Measurements from ENCODE around the gene FSTL4. TPM values are rescaled to one million over a fixed set of nuclear protein-coding genes. Genes with fewer than 3 reads are reported as not detected.

Gene FSTL4
- polyA plus RNA-seq, 1 of the 3 experiments (the other 2 are of a cell fraction), result not detected

- TF ChIP-seq CTCF (IDR thresholded peaks at IDR 0.05), result no peak
- no peak for TF ChIP-seq RFX5 (IDR thresholded peaks at IDR 0.05; ENCODE audit: low read length)
- no peak for TF ChIP-seq TAF1 (IDR thresholded peaks at IDR 0.05; ENCODE audit: borderline replicate concordance, low read depth, low read length)
These were observed 172.5 kb downstream of the FSTL4 start (continued) for GRCh38 chr5:133439859-133440258.

GRCh38 chr5:133438487-133438886, 173.9 kb downstream of the FSTL4 start:
- no peaks in the 10 kb centered on the region for H3K36me3 ChIP-seq (replicated peaks in 1 of 2; ENCODE audit: control insufficient read depth in 1 of 2, insufficient read depth in 2 of 2, low read length in 1 of 2)
- CTCF ChIA-PET, result interaction anchor here (0.8 to 3.1 kb wide), 2 partner anchors 14 to 430 kb away, joined by 3 to 21 read pairs; no protein-coding TSS in a partner anchor

More at GRCh38 chr5:133438487-133438886, 173.9 kb downstream of the FSTL4 start:
- Histone ChIP-seq H2AFZ (ENCODE audit: low read depth) (no peak overlapping the region), H3F3A (replicated peaks; ENCODE audit: insufficient read depth) (no peaks in the 10 kb centered on the region), H3K4me1 (ENCODE audit: control insufficient read depth in 1 of 2, insufficient read depth in 2 of 2, low read depth in 1 of 2, low read length in 1 of 2) (no peaks in the 10 kb centered on the region), H3K27ac (ENCODE audit: low read depth in 2 of 2, low read length in 1 of 2) (no peak overlapping the region), H3K9me3 (no peaks in the 10 kb centered on the region), H3K9me2 (no peaks in the 10 kb centered on the region), H3K4me3 (ENCODE audit: low read depth in 2 of 2, low read length in 1 of 2) (no peak overlapping the region), H3K4me2 (no peak overlapping the region), H3K9ac (no peak overlapping the region), H4K20me1 (ENCODE audit: insufficient read depth) (no peaks in the 10 kb centered on the region), H3K27me3 (ENCODE audit: insufficient read depth) (peaks cover 6% of the 10 kb centered on the region; the same call in 1 of the 2 replicates), H3K79me2 (ENCODE audit: insufficient read depth) (no peaks in the 10 kb centered on the region)
- DNase-seq, result no peak
- TF ChIP-seq RFX5 (IDR thresholded peaks at IDR 0.05; ENCODE audit: low read length) (no peak), RXRA (IDR thresholded peaks at IDR 0.05; ENCODE audit: borderline replicate concordance, low read depth) (no peak), USF2 (IDR thresholded peaks at IDR 0.05; ENCODE audit: borderline replicate concordance, low read depth, low read length) (no peak), EP300 (IDR thresholded peaks at IDR 0.05; ENCODE audit: borderline replicate concordance in 1 of 2, low read depth in 1 of 2, low read length in 1 of 2) (no peak), NRF1 (IDR thresholded peaks at IDR 0.05; ENCODE audit: low read depth, low read length) (no peak), PBX3 (IDR thresholded peaks at IDR 0.05) (no peak), GABPA (IDR thresholded peaks at IDR 0.05; ENCODE audit: low read depth) (no peak), USF1 (IDR thresholded peaks at IDR 0.05; ENCODE audit: borderline replicate concordance, low read depth) (no peak), MXI1 (IDR thresholded peaks at IDR 0.05; ENCODE audit: low read depth, low read length) (no peak), RAD21 (IDR thresholded peaks at IDR 0.05; ENCODE audit: low read length) (no peak)
- 51% methylated on average over 3 of the region's 3 CpGs for WGBS (ENCODE audit: low lambda C conversion rate)
- POLR2A ChIA-PET, result no interaction called here

All from SK-N-SH (cell line).